Testis (tissue), 3 donors: ENCODE results near the gene LMO2. TPM values are rescaled to one million over a fixed set of nuclear protein-coding genes. Genes with fewer than 3 reads are reported as not detected.

Experiments used
- DNase-seq: peaks from one replicate; pipeline ENCODE4 v3.0.0-alpha.2; 2019
- H3K27ac ChIP-seq, 2 donors: fragments of 200-600 bp; sonication (generic); one replicate each; pipeline ENCODE4 v1.5.1; 2019
- H3K27me3 ChIP-seq: fragments of 200-600 bp; sonication (generic); one replicate; pipeline ENCODE4 v1.5.1; 2019
- H3K36me3 ChIP-seq: fragments of 200-600 bp; sonication (generic); one replicate; pipeline ENCODE4 v1.5.1; 2017; ENCODE audit warnings: low read depth; ENCODE audit errors: missing control alignments
- H3K4me1 ChIP-seq: fragments of 200-600 bp; sonication (generic); one replicate; pipeline ENCODE4 v1.5.1; 2019
- H3K4me3 ChIP-seq, 2 donors: fragments of 200-600 bp; sonication (generic); one replicate each; pipeline ENCODE4 v1.5.1; 2017 to 2019
- H3K9me3 ChIP-seq: fragments of 200-600 bp; sonication (generic); one replicate; pipeline ENCODE4 v1.5.1; 2017
- POLR2A ChIP-seq: fragments of 450-650 bp; IDR thresholded peaks from one replicate; pipeline ENCODE4 v1.6.1; 2017; ENCODE audit warnings: antibody characterized with exemption, mild to moderate bottlenecking, moderate library complexity
- WGBS, 2 donors: methylation state at CpG; one replicate each; pipeline ENCODE4 v1.1.5; 2018; 5-methylcytosine and 5-hydroxymethylcytosine counted together
- intact Hi-C: fragments of 100-400 bp; cut with DNase I; formaldehyde crosslinking; loops from one replicate; pipeline ENCODE4 v1.15.1; 2023; ENCODE audit warnings: low total_unique reads
- polyA plus RNA-seq: library from polyadenylated mRNA; stranded (reverse); fragments of 350-450 nt; fragmentation: Illumina TruSeq; extraction: RNeasy Lipid Tissue Mini Kit (QIAGEN cat#74804); gene quantifications from one replicate; pipeline ENCODE4 v1.2.3, GENCODE V29; 2014; ENCODE audit warnings: low read depth, low replicate concordance; ENCODE audit not compliant: insufficient read depth
- total RNA-seq, 2 donors: library from RNA; depleted of rRNA; stranded (reverse); fragments of >200 nt; gene quantifications; one replicate each; pipeline ENCODE4 v1.2.3, GENCODE V29; 2016
- TF ChIP-seq, protein P1 (sequence below), 3 experiments: fragments of 450-650 bp in 2 of 3; fragments of 200-600 bp in 1 of 3; sonication (generic) in 1 of 3; IDR thresholded peaks; one replicate each; pipeline ENCODE4 v1.5.1; 2016 to 2019; ENCODE audit warnings: antibody characterized with exemption in 3 of 3, mild to moderate bottlenecking in 2 of 3, moderate library complexity in 1 of 3

Gene LMO2
- total and polyA plus RNA-seq, 3 donors from 2014 or later = 6.5 to 18.3 (median 8.1) TPM

DNA sequence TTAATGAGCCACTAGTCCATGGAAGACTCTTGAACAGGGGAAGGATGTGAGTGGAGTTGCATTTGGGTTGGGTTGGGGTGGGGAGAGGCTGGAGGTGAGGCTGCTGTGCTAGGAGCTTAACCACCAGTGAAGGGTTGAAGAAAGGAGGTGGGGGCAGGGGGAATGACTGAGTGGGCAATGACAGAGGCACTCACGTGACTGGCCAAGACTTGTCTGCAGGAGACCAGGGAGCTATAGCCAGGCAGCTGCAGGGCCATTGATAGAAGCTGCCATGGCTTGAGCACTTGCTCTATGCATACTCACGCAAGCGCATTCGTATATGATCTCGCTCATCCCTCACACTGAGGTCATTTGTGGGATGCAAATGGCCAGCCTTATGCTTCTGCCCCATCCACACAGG is 4.0 kb downstream of the LMO2 start:
- no peaks in the 10 kb centered on the region for H3K4me1 ChIP-seq
- no peaks in the 10 kb centered on the region for H3K27me3 ChIP-seq
- no peak for DNase-seq
- no peak for TF ChIP-seq POLR2A
- TF ChIP-seq, protein P1, sequence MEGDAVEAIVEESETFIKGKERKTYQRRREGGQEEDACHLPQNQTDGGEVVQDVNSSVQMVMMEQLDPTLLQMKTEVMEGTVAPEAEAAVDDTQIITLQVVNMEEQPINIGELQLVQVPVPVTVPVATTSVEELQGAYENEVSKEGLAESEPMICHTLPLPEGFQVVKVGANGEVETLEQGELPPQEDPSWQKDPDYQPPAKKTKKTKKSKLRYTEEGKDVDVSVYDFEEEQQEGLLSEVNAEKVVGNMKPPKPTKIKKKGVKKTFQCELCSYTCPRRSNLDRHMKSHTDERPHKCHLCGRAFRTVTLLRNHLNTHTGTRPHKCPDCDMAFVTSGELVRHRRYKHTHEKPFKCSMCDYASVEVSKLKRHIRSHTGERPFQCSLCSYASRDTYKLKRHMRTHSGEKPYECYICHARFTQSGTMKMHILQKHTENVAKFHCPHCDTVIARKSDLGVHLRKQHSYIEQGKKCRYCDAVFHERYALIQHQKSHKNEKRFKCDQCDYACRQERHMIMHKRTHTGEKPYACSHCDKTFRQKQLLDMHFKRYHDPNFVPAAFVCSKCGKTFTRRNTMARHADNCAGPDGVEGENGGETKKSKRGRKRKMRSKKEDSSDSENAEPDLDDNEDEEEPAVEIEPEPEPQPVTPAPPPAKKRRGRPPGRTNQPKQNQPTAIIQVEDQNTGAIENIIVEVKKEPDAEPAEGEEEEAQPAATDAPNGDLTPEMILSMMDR (IDR thresholded peaks at IDR 0.05) = no peak
- no peaks in the 10 kb centered on the region for H3K36me3 ChIP-seq
- H3K9me3 ChIP-seq = no peaks in the 10 kb centered on the region
- no peak overlapping the region for H3K4me3 ChIP-seq
- 94 to 96% methylated on average over 5 of the region's 5 CpGs for WGBS, 2 donors
- H3K27ac ChIP-seq = no peak overlapping the region
- intact Hi-C loops = no loop called here

DNA sequence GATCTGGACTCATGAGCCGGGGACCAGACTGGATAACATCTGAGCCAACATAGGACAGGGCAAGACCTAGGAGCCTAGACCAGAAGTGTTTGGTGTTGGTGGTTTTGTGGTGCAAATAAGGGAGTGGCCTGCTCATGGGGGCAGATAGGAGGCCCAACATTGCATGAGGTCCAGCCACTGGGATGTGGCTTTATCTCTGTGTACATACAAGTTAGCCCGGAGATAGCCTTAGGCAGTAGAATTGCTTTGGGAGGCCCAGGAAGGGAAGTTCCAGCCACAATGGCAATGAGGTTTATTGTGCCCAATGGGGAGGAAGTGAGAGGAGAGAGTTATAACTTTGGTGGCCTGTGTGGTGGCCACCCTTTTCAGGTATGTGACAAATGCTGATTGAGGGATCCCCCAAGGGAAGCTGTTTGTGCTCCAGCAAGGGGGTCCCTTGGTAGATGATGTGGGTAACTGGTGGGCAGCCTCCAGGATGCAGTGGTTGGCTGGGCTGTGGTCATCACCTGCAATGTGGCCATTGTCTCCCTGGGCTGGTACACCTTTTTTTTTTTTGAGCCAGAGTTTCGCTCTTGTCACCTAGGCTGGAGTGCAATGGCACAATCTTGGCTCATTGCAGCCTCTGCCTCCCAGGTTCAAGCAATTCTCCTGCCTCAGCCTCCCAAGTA is 6.4 kb downstream of the LMO2 start:
- no peaks in the 10 kb centered on the region for H3K36me3 ChIP-seq
- DNase-seq = no peak
- no peaks in the 10 kb centered on the region for H3K27me3 ChIP-seq
- peaks cover 6% of the 10 kb centered on the region for H3K4me1 ChIP-seq
- intact Hi-C loops = no loop called here
- H3K27ac ChIP-seq = no peak overlapping the region
- no peaks in the 10 kb centered on the region for H3K9me3 ChIP-seq
- 79 to 90% methylated on average over 3 of the region's 3 CpGs for WGBS, 2 donors
- H3K4me3 ChIP-seq = no peak overlapping the region
- no peak for TF ChIP-seq POLR2A
- TF ChIP-seq, protein P1 (IDR thresholded peaks at IDR 0.05) = no peak

DNA sequence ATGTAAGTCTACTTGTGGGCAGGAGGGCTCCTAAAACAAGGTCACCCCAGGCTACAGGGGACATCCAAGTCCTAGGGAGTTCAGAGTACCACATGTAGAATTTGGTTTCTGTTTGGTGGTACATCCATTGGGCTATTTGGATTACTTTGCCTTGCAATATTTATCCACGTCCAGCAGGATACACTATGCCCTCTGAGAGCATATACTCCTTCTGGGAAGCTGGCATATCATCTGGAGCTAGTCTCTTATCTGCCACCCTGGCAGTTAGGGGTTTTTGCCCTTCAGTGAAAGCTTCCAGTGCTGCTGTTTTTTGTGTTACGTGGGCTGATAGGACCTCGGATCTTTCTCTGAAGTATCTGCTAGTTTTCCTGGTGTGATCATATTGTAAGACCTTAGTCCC is 7.3 kb downstream of the LMO2 start:
- 80 to 94% methylated on average over 3 of the region's 3 CpGs for WGBS, 2 donors

DNA sequence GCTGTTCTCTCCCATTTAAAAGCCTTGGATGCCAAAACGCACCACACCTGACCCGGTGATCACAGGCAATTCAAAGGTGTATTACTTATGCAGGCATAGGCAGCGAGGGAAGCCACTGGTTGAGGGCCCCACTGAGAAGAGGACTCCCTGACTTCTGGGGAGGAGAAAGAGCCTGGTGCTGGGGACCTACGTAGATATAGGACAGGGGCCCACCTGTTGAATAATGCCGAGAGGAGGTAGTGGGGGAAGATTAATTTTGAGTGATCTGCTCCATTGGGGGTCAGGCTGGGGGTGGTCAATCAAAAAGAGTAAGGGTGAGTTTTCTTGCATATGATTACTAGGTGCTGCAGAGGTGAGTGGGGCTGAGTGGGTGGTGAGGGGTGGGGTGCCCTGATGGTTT is 7.8 kb downstream of the LMO2 start:
- no peaks in the 10 kb centered on the region for H3K36me3 ChIP-seq
- no peak overlapping the region for H3K27ac ChIP-seq
- intact Hi-C loops = no loop called here
- peaks cover 6% of the 10 kb centered on the region for H3K4me1 ChIP-seq
- no peak overlapping the region for H3K4me3 ChIP-seq
- no peaks in the 10 kb centered on the region for H3K9me3 ChIP-seq
- no peak for DNase-seq
- TF ChIP-seq POLR2A = no peak
- H3K27me3 ChIP-seq = no peaks in the 10 kb centered on the region
- WGBS, 2 donors = 96 to 98% methylated on average over 5 of the region's 5 CpGs

More for the DNA sequence above, 7.3 kb downstream of the LMO2 start:
- Histone ChIP-seq H3K27ac (no peak overlapping the region), H3K9me3 (no peaks in the 10 kb centered on the region), H3K4me1 (peaks cover 6% of the 10 kb centered on the region), H3K36me3 (no peaks in the 10 kb centered on the region), H3K4me3 (no peak overlapping the region), H3K27me3 (no peaks in the 10 kb centered on the region)
- intact Hi-C loops = no loop called here
- DNase-seq = no peak
- no peak for TF ChIP-seq POLR2A
- TF ChIP-seq, protein P1 (IDR thresholded peaks at IDR 0.05) = no peak

DNA sequence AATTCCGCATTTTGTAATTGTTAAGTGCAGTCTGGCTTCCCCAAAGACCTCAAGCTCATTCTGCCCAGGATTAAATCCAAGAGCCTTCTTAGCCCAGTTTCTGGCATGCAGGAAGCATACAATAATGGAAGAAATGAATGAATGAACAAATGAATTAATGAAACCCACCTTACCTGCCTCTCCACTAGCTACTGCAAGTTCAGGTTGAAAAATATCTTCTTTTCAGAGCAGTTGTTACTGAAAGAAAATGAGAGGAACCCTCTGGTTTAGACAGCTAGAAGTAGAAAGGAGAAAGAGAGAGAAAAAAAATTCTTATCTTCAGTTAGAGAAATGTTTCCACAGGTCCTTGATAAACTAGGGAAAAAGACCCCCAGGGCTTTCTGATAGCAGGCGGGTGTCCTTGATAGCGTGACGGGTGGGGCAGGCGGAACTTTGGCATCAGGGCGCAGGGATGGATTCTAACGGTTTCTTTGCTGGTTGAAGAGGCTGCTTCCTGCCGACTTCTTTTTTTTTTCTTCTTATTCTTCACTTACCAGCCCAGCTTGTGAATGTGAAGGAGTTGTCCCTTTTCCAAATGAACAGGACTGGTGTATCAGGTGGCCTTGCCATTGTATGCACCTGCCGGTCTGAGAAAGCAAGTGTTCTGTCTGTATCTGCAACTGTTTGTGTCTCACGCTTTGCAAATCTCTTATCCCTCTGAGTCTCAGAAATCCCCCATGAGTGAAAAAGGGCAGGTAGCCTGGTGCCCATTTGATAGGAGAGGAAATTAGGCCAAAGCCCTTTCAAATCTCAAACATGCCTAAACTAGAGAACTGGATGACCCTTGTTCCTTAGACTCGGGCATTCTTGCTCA is 10.0 kb downstream of the LMO2 start:
- Histone ChIP-seq H3K27ac (no peak overlapping the region), H3K4me3 (no peak overlapping the region), H3K36me3 (no peaks in the 10 kb centered on the region), H3K27me3 (no peaks in the 10 kb centered on the region), H3K9me3 (no peaks in the 10 kb centered on the region), H3K4me1 (peaks cover 6% of the 10 kb centered on the region)
- no peak for DNase-seq
- intact Hi-C loops = no loop called here
- TF ChIP-seq, protein P1 (IDR thresholded peaks at IDR 0.05) = no peak
- TF ChIP-seq POLR2A = no peak
- 48 to 61% methylated on average over 11 of the region's 11 CpGs for WGBS, 2 donors
